Measurements from ENCODE around the gene ETFB. TPM values are rescaled to one million over a fixed set of nuclear protein-coding genes. Genes with fewer than 3 reads are reported as not detected.

The ETFB gene
- total and polyA plus RNA-seq, 9 of the 15 experiments (the other 6 are each of a cell fraction or from before 2014, with no cell fraction given) = 18.1 to 143 (median 96.1) TPM

GRCh38 chr19:51367565-51368365 is 1.6 kb upstream of the ETFB start (continued):
- TF ChIP-seq MBD2 (IDR thresholded peaks at IDR 0.05; ENCODE audit: borderline replicate concordance, low read depth) = peak; percentile 4; the same call in 1 of the 2 replicates
- no peak for TF ChIP-seq PHTF2 (CRISPR knock-in tag; IDR thresholded peaks at IDR 0.05)
- TF ChIP-seq PHF21A (IDR thresholded peaks at IDR 0.05; ENCODE audit: borderline replicate concordance, low read depth) = peak; percentile 51; the same call in 1 of the 2 replicates
- TF ChIP-seq HDAC8 (tag; IDR thresholded peaks at IDR 0.05) = no peak
- no peak for TF ChIP-seq GTF2A2 (tag; IDR thresholded peaks at IDR 0.05)
- TF ChIP-seq KAT8 (IDR thresholded peaks at IDR 0.05; ENCODE audit: low read depth) = no peak
- TF ChIP-seq CTCFL (IDR thresholded peaks at IDR 0.05; ENCODE audit: borderline replicate concordance, insufficient read depth, low read depth, low read length, poor library complexity, severe bottlenecking) = no peak
- TF ChIP-seq ELF2 (CRISPR knock-in tag; IDR thresholded peaks at IDR 0.05) = peak; percentile 49; the same call in 1 of the 2 replicates
- peak; percentile 85; the same call in 1 of the 2 replicates for TF ChIP-seq NKRF (IDR thresholded peaks at IDR 0.05; ENCODE audit: borderline replicate concordance)
- TF ChIP-seq NR2C1 (IDR thresholded peaks at IDR 0.05) = no peak
- peak; percentile 42; the same call in 1 of the 2 replicates for TF ChIP-seq NR2C1 (tag; IDR thresholded peaks at IDR 0.05)
- peak; percentile 95 for TF ChIP-seq EP400 (IDR thresholded peaks at IDR 0.05)

All from K562 (cell line).